Endothelial cell of umbilical vein (primary cell): Measurements from ENCODE around the gene LRRC30.

Source experiments
- EZH2 ChIP-seq: IDR thresholded peaks from 2 replicates; pipeline ENCODE4 v1.6.1; 2012; ENCODE audit warnings: borderline replicate concordance, low read depth, mild to moderate bottlenecking, moderate library complexity, low read length, inconsistent platforms; ENCODE audit not compliant: severe bottlenecking
- JUN ChIP-seq: IDR thresholded peaks from 2 replicates; pipeline ENCODE4 v1.6.1; 2011; ENCODE audit warnings: borderline replicate concordance, low read depth; ENCODE audit not compliant: insufficient read length, insufficient read depth
- POLR2A ChIP-seq: IDR thresholded peaks from 2 replicates; pipeline ENCODE4 v1.6.1; 2012; ENCODE audit warnings: low read depth, mild to moderate bottlenecking, control low read depth, low read length
- POLR2AphosphoS5 ChIP-seq: IDR thresholded peaks from 2 replicates; pipeline ENCODE4 v1.6.1; 2012; ENCODE audit warnings: low read depth, mild to moderate bottlenecking, control low read depth, low read length, moderate library complexity; ENCODE audit not compliant: insufficient read depth
- TF ChIP-seq, protein P1 (sequence below), 2 donors: IDR thresholded peaks; 1 replicate in 1 of 2; 2 replicates in 1 of 2; pipeline ENCODE4 v1.5.1; 2011; ENCODE audit warnings: low read length in 2 of 2, mild to moderate bottlenecking in 2 of 2, moderate library complexity in 2 of 2, control low read depth in 1 of 2, inconsistent platforms in 1 of 2, low read depth in 1 of 2; ENCODE audit not compliant: insufficient read depth in 1 of 2; ENCODE audit errors: extremely low read depth in 1 of 2
- TF ChIP-seq, protein P2 (sequence below): IDR thresholded peaks from 2 replicates; pipeline ENCODE4 v1.6.1; 2011; ENCODE audit not compliant: insufficient read depth, insufficient read length

DNA sequence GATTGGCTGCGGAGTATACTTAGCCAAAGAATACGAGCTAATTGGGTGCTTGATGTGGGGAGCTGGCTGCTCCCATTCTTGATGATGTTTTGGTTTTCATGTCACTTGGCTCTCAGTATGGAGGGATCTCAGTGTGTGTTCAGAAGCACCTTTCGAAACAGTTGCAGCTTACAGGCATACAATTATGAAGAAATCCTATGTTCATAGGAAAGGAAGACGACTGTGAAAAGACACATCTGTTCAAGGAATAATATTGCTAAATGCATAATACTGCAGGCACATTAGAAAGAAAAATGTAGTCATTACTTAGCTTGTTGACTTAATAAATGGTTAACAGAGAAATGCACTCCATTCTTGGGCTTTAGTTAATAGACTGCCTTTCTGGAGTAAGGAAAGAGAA is 4.1 kb downstream of the LRRC30 start:
- TF ChIP-seq, protein P1, sequence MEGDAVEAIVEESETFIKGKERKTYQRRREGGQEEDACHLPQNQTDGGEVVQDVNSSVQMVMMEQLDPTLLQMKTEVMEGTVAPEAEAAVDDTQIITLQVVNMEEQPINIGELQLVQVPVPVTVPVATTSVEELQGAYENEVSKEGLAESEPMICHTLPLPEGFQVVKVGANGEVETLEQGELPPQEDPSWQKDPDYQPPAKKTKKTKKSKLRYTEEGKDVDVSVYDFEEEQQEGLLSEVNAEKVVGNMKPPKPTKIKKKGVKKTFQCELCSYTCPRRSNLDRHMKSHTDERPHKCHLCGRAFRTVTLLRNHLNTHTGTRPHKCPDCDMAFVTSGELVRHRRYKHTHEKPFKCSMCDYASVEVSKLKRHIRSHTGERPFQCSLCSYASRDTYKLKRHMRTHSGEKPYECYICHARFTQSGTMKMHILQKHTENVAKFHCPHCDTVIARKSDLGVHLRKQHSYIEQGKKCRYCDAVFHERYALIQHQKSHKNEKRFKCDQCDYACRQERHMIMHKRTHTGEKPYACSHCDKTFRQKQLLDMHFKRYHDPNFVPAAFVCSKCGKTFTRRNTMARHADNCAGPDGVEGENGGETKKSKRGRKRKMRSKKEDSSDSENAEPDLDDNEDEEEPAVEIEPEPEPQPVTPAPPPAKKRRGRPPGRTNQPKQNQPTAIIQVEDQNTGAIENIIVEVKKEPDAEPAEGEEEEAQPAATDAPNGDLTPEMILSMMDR (IDR thresholded peaks at IDR 0.05; ENCODE audit: extremely low read depth in 1 of 2, insufficient read depth in 1 of 2, low read depth in 1 of 2, low read length in 2 of 2): no peak
- no peak for TF ChIP-seq POLR2AphosphoS5
- TF ChIP-seq EZH2: no peak
- no peak for TF ChIP-seq POLR2A
- TF ChIP-seq JUN: no peak
- TF ChIP-seq, protein P2, sequence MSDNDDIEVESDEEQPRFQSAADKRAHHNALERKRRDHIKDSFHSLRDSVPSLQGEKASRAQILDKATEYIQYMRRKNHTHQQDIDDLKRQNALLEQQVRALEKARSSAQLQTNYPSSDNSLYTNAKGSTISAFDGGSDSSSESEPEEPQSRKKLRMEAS: no peak
